Mononuclear cell (primary cell): Measurements from ENCODE around the gene CIITA. TPM values are rescaled to one million over a fixed set of nuclear protein-coding genes. Genes with fewer than 3 reads are reported as not detected.
"Not testable (repeated sequence)": the region's sequence is repeated elsewhere in the genome, so short reads cannot be mapped to it uniquely, and the experiment has no call there.

ENCODE experiments used
- H3K27me3 ChIP-seq: 2 replicates; pipeline ENCODE4 v1.6.0; 2011; ENCODE audit warnings: low read length, control low read depth; ENCODE audit not compliant: insufficient read depth
- H3K4me1 ChIP-seq: 2 replicates; pipeline ENCODE4 v1.5.1; 2011; ENCODE audit warnings: mild to moderate bottlenecking, low read length, control low read depth; ENCODE audit not compliant: insufficient read depth
- H3K4me3 ChIP-seq: 2 replicates; pipeline ENCODE4 v1.5.1; 2011; ENCODE audit warnings: mild to moderate bottlenecking, low read length, moderate library complexity
- H3K9me3 ChIP-seq: 2 replicates; pipeline ENCODE4 v1.5.1; 2011; ENCODE audit warnings: low read depth, mild to moderate bottlenecking, control low read depth, low read length
- total RNA-seq: library from RNA; depleted of rRNA; stranded (reverse); fragments of >200 nt; gene quantifications from one replicate; pipeline ENCODE4 v1.2.3, GENCODE V29; 2012

CIITA gene
- total RNA-seq, 1 donor, result 10.4 TPM

GRCh38 chr16:10957771-10958482 is 80.9 kb downstream of the CIITA start:
- Histone ChIP-seq H3K4me3 (no peak overlapping the region), H3K9me3 (no peaks in the 10 kb centered on the region), H3K27me3 (no peaks in the 10 kb centered on the region), H3K4me1 (peaks cover 25% of the 10 kb centered on the region)

GRCh38 chr16:10959161-10959560 is 82.2 kb downstream of the CIITA start:
- H3K27me3 ChIP-seq, result no peaks in the 10 kb centered on the region
- peaks cover 24% of the 10 kb centered on the region for H3K4me1 ChIP-seq
- H3K9me3 ChIP-seq, result no peaks in the 10 kb centered on the region
- no peak overlapping the region for H3K4me3 ChIP-seq

GRCh38 chr16:10961231-10961630 is 84.2 kb downstream of the CIITA start:
- H3K27me3 ChIP-seq, result no peaks in the 10 kb centered on the region
- peaks cover 35% of the 10 kb centered on the region for H3K4me1 ChIP-seq
- no peaks in the 10 kb centered on the region for H3K9me3 ChIP-seq
- H3K4me3 ChIP-seq, result no peak overlapping the region

- no peak overlapping the region for H3K4me3 ChIP-seq
- peaks cover 27% of the 10 kb centered on the region for H3K4me1 ChIP-seq
- H3K27me3 ChIP-seq, result no peaks in the 10 kb centered on the region
- no peaks in the 10 kb centered on the region for H3K9me3 ChIP-seq
These were observed 87.3 kb downstream of the CIITA start for GRCh38 chr16:10964039-10964890.

GRCh38 chr16:10964891-10965326 is 87.9 kb downstream of the CIITA start:
- no peaks in the 10 kb centered on the region for H3K9me3 ChIP-seq
- H3K4me1 ChIP-seq, result peaks cover 34% of the 10 kb centered on the region
- no peaks in the 10 kb centered on the region for H3K27me3 ChIP-seq
- H3K4me3 ChIP-seq, result no peak overlapping the region

- peaks cover 35% of the 10 kb centered on the region for H3K4me1 ChIP-seq
- no peaks in the 10 kb centered on the region for H3K9me3 ChIP-seq
- H3K27me3 ChIP-seq, result no peaks in the 10 kb centered on the region
- no peak overlapping the region for H3K4me3 ChIP-seq
These were observed 88.5 kb downstream of the CIITA start for GRCh38 chr16:10965440-10966061.

GRCh38 chr16:10966129-10966528 is 89.1 kb downstream of the CIITA start:
- peaks cover 35% of the 10 kb centered on the region for H3K4me1 ChIP-seq
- no peak overlapping the region for H3K4me3 ChIP-seq
- H3K27me3 ChIP-seq, result no peaks in the 10 kb centered on the region
- H3K9me3 ChIP-seq, result no peaks in the 10 kb centered on the region

- peaks cover 36% of the 10 kb centered on the region for H3K4me1 ChIP-seq
- not testable (repeated sequence) for H3K4me3 ChIP-seq, H3K9me3 ChIP-seq, H3K27me3 ChIP-seq
These were observed 89.6 kb downstream of the CIITA start for GRCh38 chr16:10966559-10966958.

GRCh38 chr16:10967986-10968385 is 91.0 kb downstream of the CIITA start:
- no peaks in the 10 kb centered on the region for H3K27me3 ChIP-seq
- no peaks in the 10 kb centered on the region for H3K9me3 ChIP-seq
- H3K4me3 ChIP-seq, result no peak overlapping the region
- H3K4me1 ChIP-seq, result peaks cover 45% of the 10 kb centered on the region

- Histone ChIP-seq H3K4me1 (peaks cover 45% of the 10 kb centered on the region), H3K4me3 (no peak overlapping the region), H3K27me3 (no peaks in the 10 kb centered on the region), H3K9me3 (no peaks in the 10 kb centered on the region)
These were observed 91.5 kb downstream of the CIITA start for GRCh38 chr16:10968498-10968897.

GRCh38 chr16:10969615-10970014 is 92.6 kb downstream of the CIITA start:
- H3K9me3 ChIP-seq, result no peaks in the 10 kb centered on the region
- H3K4me3 ChIP-seq, result no peak overlapping the region
- H3K27me3 ChIP-seq, result no peaks in the 10 kb centered on the region
- H3K4me1 ChIP-seq, result peaks cover 36% of the 10 kb centered on the region

GRCh38 chr16:10970065-10970464 is 93.1 kb downstream of the CIITA start:
- H3K4me1 ChIP-seq, result peaks cover 32% of the 10 kb centered on the region
- no peaks in the 10 kb centered on the region for H3K27me3 ChIP-seq
- no peak overlapping the region for H3K4me3 ChIP-seq
- no peaks in the 10 kb centered on the region for H3K9me3 ChIP-seq

- no peaks in the 10 kb centered on the region for H3K9me3 ChIP-seq
- no peaks in the 10 kb centered on the region for H3K27me3 ChIP-seq
- H3K4me3 ChIP-seq, result no peak overlapping the region
- peaks cover 19% of the 10 kb centered on the region for H3K4me1 ChIP-seq
These were observed 94.6 kb downstream of the CIITA start for GRCh38 chr16:10971560-10971961.

GRCh38 chr16:10972108-10972818 is 95.3 kb downstream of the CIITA start:
- Histone ChIP-seq H3K9me3 (no peaks in the 10 kb centered on the region), H3K4me3 (no peak overlapping the region), H3K4me1 (peaks cover 19% of the 10 kb centered on the region), H3K27me3 (no peaks in the 10 kb centered on the region)
